Lung (tissue), 12 donors: ENCODE measurements around the gene ZFHX2. TPM values are rescaled to one million over a fixed set of nuclear protein-coding genes. Genes with fewer than 3 reads are reported as not detected.

Source experiments
- ATAC-seq: fragments of 200-7000 bp; cut with Tn5 transposase; one replicate; pipeline ENCODE4 v1.9.1; 2020; ENCODE audit warnings: moderate number of reproducible peaks; ENCODE audit not compliant: insufficient read depth, low FRiP score
- DNase-seq, 3 donors: peaks; one replicate each; pipeline ENCODE4 v3.0.0-alpha.2; 2013 to 2017
- H3K27ac ChIP-seq, 2 donors: one replicate each; pipeline ENCODE4 v1.5.1; 2013; ENCODE audit warnings: mild to moderate bottlenecking in 2 of 2, moderate library complexity in 2 of 2, control low read depth in 1 of 2, inconsistent platforms in 1 of 2, low read depth in 1 of 2, low read length in 1 of 2
- H3K27me3 ChIP-seq, 3 donors: one replicate each; pipeline ENCODE4 v1.5.1; 2013; ENCODE audit warnings: low read length in 2 of 3; ENCODE audit not compliant: control insufficient read depth in 3 of 3, insufficient read depth in 3 of 3
- H3K36me3 ChIP-seq, 4 donors: one replicate each; pipeline ENCODE4 v1.5.1; 2013; ENCODE audit warnings: low read length in 4 of 4, mild to moderate bottlenecking in 1 of 4, moderate library complexity in 1 of 4; ENCODE audit not compliant: control insufficient read depth in 4 of 4, insufficient read depth in 4 of 4
- H3K4me1 ChIP-seq, 5 donors: one replicate each; pipeline ENCODE4 v1.5.1; 2013; ENCODE audit warnings: low read length in 5 of 5, mild to moderate bottlenecking in 2 of 5, moderate library complexity in 1 of 5; ENCODE audit not compliant: control insufficient read depth in 5 of 5, insufficient read depth in 5 of 5
- H3K4me3 ChIP-seq: one replicate; pipeline ENCODE4 v1.5.1; 2013; ENCODE audit warnings: mild to moderate bottlenecking, control low read depth, moderate library complexity
- H3K9ac ChIP-seq, 2 donors: one replicate each; pipeline ENCODE4 v1.5.1; 2013; ENCODE audit warnings: low read length in 2 of 2, control low read depth in 1 of 2; ENCODE audit not compliant: insufficient read depth in 1 of 2
- H3K9me3 ChIP-seq, 4 donors: one replicate each; pipeline ENCODE4 v1.5.1; 2013; ENCODE audit warnings: low read length in 3 of 4, mild to moderate bottlenecking in 1 of 4, moderate library complexity in 1 of 4; ENCODE audit not compliant: control insufficient read depth in 4 of 4, insufficient read depth in 3 of 4
- CTCF ChIP-seq: IDR thresholded peaks from 2 replicates; pipeline ENCODE4 v1.5.1; 2012; ENCODE audit warnings: mild to moderate bottlenecking; ENCODE audit errors: control extremely low read depth, extremely low read depth
- WGBS, 2 donors: extraction: QIAGEN DNeasy Blood & Tissue Kit; methylation state at CpG; one replicate each; pipeline ENCODE4 v1.1.7; 2013; 5-methylcytosine and 5-hydroxymethylcytosine counted together
- polyA plus RNA-seq, 2 donors: library from polyadenylated mRNA; stranded (reverse); fragments of 200-250 nt; gene quantifications; one replicate each; pipeline ENCODE4 v1.2.1, GENCODE V29; 2013
- total RNA-seq, 2 donors: library from RNA; depleted of rRNA in 1 of 2; stranded (reverse); fragments of >200 nt in 1 of 2; gene quantifications; one replicate each; pipeline ENCODE4 v1.2.1, GENCODE V29; 2014 to 2021
- donor health status: control.
- donor health status: control.
- donor health status: Bipolar disorder and iron deficiency.
- donor health status: healthy.
- donor health status: DM: yes; HTN: yes; CAD: no.

The ZFHX2 gene
- total and polyA plus RNA-seq, 4 donors, result 0.50 to 4.5 (median 0.75) TPM

- H3K9me3 ChIP-seq, result no peaks in the 10 kb centered on the region
- H3K27me3 ChIP-seq, result peaks cover 0 to 42% (median 32%) of the 10 kb centered on the region in 3 donors
- peak overlapping the region in 1 of 2 donors; percentile 71 for H3K27ac ChIP-seq
- no peak overlapping the region for H3K9ac ChIP-seq
- peaks cover 0 to 15% (median 9%) of the 10 kb centered on the region in 5 donors for H3K4me1 ChIP-seq
- peak in 1 of 3 donors; percentile 52 for DNase-seq
- H3K36me3 ChIP-seq, result no peaks in the 10 kb centered on the region
- no peak overlapping the region for H3K4me3 ChIP-seq
- WGBS, 2 donors, result 27 to 32% methylated on average over 4 of the region's 4 CpGs
- ATAC-seq, result peak; percentile 16
- no peak for TF ChIP-seq CTCF
Measured at GRCh38 chr14:23572836-23573235, 21.3 kb upstream of the ZFHX2 start.

GRCh38 chr14:23572524-23572828 lies 20.9 kb upstream of the ZFHX2 start:
- peaks cover 0 to 39% (median 32%) of the 10 kb centered on the region in 3 donors for H3K27me3 ChIP-seq
- H3K4me3 ChIP-seq, result no peak overlapping the region
- peak overlapping the region in 1 of 2 donors; percentile 71 for H3K27ac ChIP-seq
- no peaks in the 10 kb centered on the region for H3K36me3 ChIP-seq
- ATAC-seq (no peak), DNase-seq (no peak)
- WGBS, 2 donors, result 25 to 45% methylated on average over 4 of the region's 4 CpGs
- no peak for TF ChIP-seq CTCF
- H3K9me3 ChIP-seq, result no peaks in the 10 kb centered on the region
- peaks cover 0 to 15% (median 12%) of the 10 kb centered on the region in 5 donors for H3K4me1 ChIP-seq
- no peak overlapping the region for H3K9ac ChIP-seq

GRCh38 chr14:23571701-23572523 lies 20.3 kb upstream of the ZFHX2 start:
- H3K27me3 ChIP-seq, result peaks cover 0 to 39% (median 32%) of the 10 kb centered on the region in 3 donors
- no peaks in the 10 kb centered on the region for H3K36me3 ChIP-seq
- no peak overlapping the region for H3K9ac ChIP-seq
- WGBS, 2 donors, result 44 to 56% methylated on average over 14 of the region's 14 CpGs
- TF ChIP-seq CTCF, result no peak
- no peak for DNase-seq
- no peak overlapping the region for H3K4me3 ChIP-seq
- H3K27ac ChIP-seq, result peak overlapping the region in 1 of 2 donors; percentile 71
- H3K9me3 ChIP-seq, result no peaks in the 10 kb centered on the region
- H3K4me1 ChIP-seq, result peaks cover 0 to 15% (median 7%) of the 10 kb centered on the region in 5 donors
- ATAC-seq, result no peak
